ENCODE results near the gene UQCC3. TPM values are rescaled to one million over a fixed set of nuclear protein-coding genes. Genes with fewer than 3 reads are reported as not detected.

The UQCC3 gene
- total and polyA plus RNA-seq, 9 of the 15 experiments (the other 6 are each of a cell fraction or from before 2014, with no cell fraction given): 3.3 to 44.3 (median 8.0) TPM

DNA sequence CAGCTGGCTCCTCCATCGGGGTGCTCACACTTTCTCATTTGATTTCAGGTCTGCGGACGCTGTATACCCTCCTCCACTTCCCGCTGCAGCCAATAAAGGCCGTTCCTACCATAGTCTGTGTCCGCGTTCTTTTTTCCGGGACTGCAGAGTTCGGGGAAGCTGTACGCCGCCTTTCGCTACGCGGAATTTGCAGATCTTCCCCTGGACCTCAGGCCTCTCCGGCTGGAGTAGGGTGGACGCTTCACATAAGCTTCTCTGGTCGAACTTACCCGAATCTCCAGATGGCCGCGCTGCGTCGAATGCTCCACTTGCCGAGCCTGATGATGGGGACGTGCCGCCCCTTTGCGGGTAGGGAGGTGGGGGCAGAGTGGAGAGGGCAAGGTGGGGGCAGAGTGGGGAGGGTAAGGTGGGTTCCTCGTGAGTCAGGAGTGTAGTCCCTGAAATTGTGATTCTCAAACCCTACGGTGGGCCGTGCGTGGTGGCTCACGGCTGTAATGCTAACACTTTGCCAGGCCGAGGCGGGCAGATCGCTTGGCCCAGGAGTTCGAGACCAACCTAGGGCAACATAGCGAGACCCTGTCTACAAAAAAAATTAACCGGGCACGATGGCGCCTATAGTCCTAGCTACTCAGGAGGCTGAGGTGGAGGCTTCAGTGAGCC is 5.7 kb upstream of the UQCC3 start (continued):
- TF ChIP-seq KLF1 (tag; IDR thresholded peaks at IDR 0.05) (no peak), ZNF3 (CRISPR knock-in tag; IDR thresholded peaks at IDR 0.05) (no peak), PRMT5 (CRISPR knock-in tag; IDR thresholded peaks at IDR 0.05) (no peak), ARHGAP35 (IDR thresholded peaks at IDR 0.05; ENCODE audit: partially characterized antibody) (no peak), NFRKB (IDR thresholded peaks at IDR 0.05; ENCODE audit: low read depth) (no peak), DDX20 (tag; IDR thresholded peaks at IDR 0.05; ENCODE audit: low read depth) (no peak), MTA1 (IDR thresholded peaks at IDR 0.05; ENCODE audit: borderline replicate concordance) (0 out of 2 replicates have a peak, but pooled peaks have one; percentile 25), ZNF143 (CRISPR knock-in tag; IDR thresholded peaks at IDR 0.05) (peak; percentile 36; the same call in 1 of the 2 replicates), PREB (CRISPR knock-in tag; IDR thresholded peaks at IDR 0.05) (no peak), CBX2 (IDR thresholded peaks at IDR 0.05; ENCODE audit: insufficient read depth, low read length, poor library complexity, severe bottlenecking) (no peak), POLR3G (IDR thresholded peaks at IDR 0.05; ENCODE audit: extremely low read depth, insufficient read length, insufficient replicate concordance) (no peak), TRIM28 (IDR thresholded peaks at IDR 0.05) (no peak), HNRNPH1 (optimal IDR thresholded peaks at IDR 0.05; ENCODE audit: low read depth, low read length) (no peak), VEZF1 (CRISPR knock-in tag; IDR thresholded peaks at IDR 0.05) (no peak; the same call in none of the 2 replicates), RBFOX2 (IDR thresholded peaks at IDR 0.05; ENCODE audit: low read depth, low read length) (peak; percentile 84; the same call in 1 of the 2 replicates), CXXC5 (CRISPR knock-in tag; IDR thresholded peaks at IDR 0.05) (no peak), NFE2L1 (tag; IDR thresholded peaks at IDR 0.05; ENCODE audit: borderline replicate concordance, low read depth) (no peak), NCOR1 (IDR thresholded peaks at IDR 0.05) (no peak; the same call in 1 of the 2 replicates)
- TF ChIP-seq, protein P1, sequence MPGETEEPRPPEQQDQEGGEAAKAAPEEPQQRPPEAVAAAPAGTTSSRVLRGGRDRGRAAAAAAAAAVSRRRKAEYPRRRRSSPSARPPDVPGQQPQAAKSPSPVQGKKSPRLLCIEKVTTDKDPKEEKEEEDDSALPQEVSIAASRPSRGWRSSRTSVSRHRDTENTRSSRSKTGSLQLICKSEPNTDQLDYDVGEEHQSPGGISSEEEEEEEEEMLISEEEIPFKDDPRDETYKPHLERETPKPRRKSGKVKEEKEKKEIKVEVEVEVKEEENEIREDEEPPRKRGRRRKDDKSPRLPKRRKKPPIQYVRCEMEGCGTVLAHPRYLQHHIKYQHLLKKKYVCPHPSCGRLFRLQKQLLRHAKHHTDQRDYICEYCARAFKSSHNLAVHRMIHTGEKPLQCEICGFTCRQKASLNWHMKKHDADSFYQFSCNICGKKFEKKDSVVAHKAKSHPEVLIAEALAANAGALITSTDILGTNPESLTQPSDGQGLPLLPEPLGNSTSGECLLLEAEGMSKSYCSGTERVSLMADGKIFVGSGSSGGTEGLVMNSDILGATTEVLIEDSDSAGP (CRISPR knock-in tag; IDR thresholded peaks at IDR 0.05): no peak
- TF ChIP-seq, protein P2, sequence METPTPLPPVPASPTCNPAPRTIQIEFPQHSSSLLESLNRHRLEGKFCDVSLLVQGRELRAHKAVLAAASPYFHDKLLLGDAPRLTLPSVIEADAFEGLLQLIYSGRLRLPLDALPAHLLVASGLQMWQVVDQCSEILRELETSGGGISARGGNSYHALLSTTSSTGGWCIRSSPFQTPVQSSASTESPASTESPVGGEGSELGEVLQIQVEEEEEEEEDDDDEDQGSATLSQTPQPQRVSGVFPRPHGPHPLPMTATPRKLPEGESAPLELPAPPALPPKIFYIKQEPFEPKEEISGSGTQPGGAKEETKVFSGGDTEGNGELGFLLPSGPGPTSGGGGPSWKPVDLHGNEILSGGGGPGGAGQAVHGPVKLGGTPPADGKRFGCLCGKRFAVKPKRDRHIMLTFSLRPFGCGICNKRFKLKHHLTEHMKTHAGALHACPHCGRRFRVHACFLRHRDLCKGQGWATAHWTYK (CRISPR knock-in tag; IDR thresholded peaks at IDR 0.05): no peak; the same call in 1 of the 2 replicates
- TF ChIP-seq, protein P3, sequence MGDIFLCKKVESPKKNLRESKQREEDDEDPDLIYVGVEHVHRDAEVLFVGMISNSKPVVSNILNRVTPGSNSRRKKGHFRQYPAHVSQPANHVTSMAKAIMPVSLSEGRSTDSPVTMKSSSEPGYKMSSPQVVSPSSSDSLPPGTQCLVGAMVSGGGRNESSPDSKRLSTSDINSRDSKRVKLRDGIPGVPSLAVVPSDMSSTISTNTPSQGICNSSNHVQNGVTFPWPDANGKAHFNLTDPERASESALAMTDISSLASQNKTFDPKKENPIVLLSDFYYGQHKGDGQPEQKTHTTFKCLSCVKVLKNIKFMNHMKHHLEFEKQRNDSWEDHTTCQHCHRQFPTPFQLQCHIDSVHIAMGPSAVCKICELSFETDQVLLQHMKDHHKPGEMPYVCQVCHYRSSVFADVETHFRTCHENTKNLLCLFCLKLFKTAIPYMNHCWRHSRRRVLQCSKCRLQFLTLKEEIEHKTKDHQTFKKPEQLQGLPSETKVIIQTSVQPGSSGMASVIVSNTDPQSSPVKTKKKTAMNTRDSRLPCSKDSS (IDR thresholded peaks at IDR 0.05; ENCODE audit: low read depth, partially characterized antibody): no peak
